ENCODE measurements around the gene BOLA3. TPM values are rescaled to one million over a fixed set of nuclear protein-coding genes. Genes with fewer than 3 reads are reported as not detected.
"Not testable (repeated sequence)": the region's sequence is repeated elsewhere in the genome, so short reads cannot be mapped to it uniquely, and the experiment has no call there.

Gene BOLA3
- total RNA-seq, 1 donor from 2014 or later = 12.8 TPM

GRCh38 chr2:74105413-74105812 is 42.3 kb downstream of the BOLA3 start:
- no peak for ATAC-seq
- DNase-seq (ENCODE audit: low spot score) = no peak

DNA sequence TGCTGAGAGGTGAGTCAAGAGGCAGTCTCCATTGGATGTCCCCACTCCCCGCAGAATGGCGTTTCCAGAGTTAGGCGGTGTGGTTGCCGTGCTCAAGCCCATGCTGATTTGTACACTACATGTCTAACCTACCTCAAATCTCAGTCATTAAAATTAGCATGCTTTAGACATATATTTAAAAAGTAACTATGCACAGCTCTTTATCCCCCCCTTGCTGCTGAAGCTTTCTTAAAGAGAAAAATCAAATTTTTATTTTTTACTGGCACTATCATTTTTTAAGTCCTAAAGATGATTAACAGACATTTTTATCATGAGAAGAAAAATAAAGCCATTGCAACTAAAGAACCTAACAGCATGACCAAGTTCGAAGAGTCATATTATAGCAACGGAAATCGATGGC is 42.9 kb downstream of the BOLA3 start:
- ATAC-seq (no peak), DNase-seq (ENCODE audit: low spot score) (no peak)

DNA sequence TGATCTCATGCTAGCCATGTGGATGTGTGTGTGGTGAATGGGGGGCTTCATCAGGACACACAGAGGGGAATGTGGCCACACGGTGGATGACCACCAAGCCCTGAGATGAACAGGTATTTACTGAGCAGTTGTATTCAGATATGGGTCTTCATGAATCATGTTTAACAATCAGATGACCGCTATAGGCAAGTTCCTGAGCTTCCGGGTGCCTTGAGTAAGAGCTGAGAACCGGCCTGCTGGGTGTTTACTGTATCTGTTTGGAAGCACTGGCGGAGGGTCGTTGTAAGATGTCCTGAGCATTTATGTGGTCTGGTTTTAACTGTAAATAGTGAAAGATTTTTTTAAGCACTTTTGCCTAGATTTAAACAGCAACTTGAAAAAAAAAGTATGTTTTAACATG is 43.9 kb downstream of the BOLA3 start:
- ATAC-seq = no peak
- DNase-seq (ENCODE audit: low spot score) = no peak

DNA sequence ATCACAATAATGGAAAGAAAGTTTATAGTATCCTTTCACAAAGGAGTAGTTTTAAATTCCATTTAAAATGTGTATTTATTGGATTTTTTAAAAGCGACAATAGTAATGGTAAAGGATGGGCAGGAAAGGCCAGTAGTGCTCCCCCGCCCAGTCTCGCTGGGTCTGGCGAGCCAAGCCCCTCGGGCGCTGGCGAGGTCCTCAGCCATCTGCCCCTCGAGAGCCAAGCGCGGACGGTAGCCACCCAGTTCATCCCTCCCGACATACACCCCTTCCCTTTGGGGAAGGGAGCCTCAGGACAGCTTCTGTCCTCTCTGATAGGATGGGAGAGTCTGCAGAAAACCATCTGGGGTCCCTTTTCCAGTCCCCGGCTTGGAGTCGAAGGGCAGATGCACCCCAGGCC is 45.2 kb downstream of the BOLA3 start:
- no peak for DNase-seq (ENCODE audit: low spot score)
- ATAC-seq = no peak

GRCh38 chr2:74101574-74102300 is 46.0 kb downstream of the BOLA3 start:
- DNase-seq (ENCODE audit: low spot score) (no peak), ATAC-seq (no peak)

GRCh38 chr2:74100254-74101216 is 47.2 kb downstream of the BOLA3 start:
- DNase-seq (ENCODE audit: low spot score) (no peak), ATAC-seq (no peak)

DNA sequence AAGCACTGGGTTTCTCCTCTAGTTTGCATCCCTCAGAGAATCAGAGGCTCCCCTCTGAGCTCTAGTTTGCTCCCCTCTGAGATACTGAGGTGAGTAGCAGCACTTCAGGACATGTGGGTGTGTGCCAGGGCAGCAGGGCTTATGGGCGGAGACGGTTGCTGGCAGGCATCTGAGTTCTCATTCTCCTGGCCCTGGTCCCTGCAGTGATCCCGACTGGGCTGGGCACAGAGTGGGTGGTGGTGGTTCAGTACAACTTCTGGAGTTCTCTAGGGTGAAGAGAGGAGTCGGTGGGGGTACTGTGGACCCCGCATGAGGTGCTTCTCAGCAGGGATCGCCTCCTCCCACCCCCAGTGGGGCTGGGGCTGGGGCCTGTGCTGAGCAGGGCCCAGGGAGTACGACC is 47.9 kb downstream of the BOLA3 start:
- DNase-seq (ENCODE audit: low spot score) (no peak), ATAC-seq (peak; percentile 87)

DNA sequence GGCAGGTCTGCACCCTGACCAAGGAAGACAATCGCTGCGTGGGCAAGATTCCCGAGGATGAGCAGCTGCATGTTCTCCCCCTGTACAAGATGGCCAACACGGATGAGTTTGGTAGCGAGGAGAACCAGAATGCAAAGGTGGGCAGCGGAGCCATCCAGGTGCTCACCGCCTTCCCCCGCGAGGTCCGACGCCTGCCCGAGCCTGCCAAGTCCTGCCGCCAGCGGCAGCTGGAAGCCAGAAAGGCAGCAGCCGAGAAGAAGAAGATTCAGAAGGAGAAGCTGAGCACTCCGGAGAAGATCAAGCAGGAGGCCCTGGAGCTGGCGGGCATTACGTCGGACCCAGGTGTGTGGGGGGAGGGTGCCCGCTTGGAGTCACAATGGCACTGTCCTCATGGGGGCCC is 48.4 kb downstream of the BOLA3 start:
- ATAC-seq (no peak), DNase-seq (ENCODE audit: low spot score) (no peak)

- ATAC-seq = no peak
These were observed 50.1 kb downstream of the BOLA3 start for GRCh38 chr2:74097574-74097973.

GRCh38 chr2:74096052-74096451 is 51.7 kb downstream of the BOLA3 start:
- ATAC-seq = no peak

More at GRCh38 chr2:74097574-74097973, 50.1 kb downstream of the BOLA3 start:
- no peak for DNase-seq (ENCODE audit: low spot score)

DNA sequence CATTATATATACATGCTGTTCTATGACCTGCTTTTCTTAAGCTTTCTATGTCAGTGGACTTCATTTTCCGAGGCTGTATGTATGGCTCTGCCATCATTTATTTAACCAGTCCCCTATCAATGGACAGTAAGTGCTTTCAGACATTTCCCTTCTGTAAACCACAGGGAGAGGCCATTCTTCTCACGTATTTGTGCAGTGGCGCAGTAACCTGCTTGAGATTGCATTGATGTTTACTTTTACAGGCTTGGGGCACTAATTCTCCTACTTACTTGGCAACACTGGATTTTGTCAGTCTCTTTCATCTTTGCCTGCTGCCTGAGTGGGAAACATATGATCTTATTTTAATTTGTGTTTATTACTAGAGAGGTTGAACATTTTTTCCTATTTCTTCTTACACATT is 52.1 kb downstream of the BOLA3 start:
- ATAC-seq = no peak

More at GRCh38 chr2:74096052-74096451, 51.7 kb downstream of the BOLA3 start:
- no peak for DNase-seq (ENCODE audit: low spot score)

DNA sequence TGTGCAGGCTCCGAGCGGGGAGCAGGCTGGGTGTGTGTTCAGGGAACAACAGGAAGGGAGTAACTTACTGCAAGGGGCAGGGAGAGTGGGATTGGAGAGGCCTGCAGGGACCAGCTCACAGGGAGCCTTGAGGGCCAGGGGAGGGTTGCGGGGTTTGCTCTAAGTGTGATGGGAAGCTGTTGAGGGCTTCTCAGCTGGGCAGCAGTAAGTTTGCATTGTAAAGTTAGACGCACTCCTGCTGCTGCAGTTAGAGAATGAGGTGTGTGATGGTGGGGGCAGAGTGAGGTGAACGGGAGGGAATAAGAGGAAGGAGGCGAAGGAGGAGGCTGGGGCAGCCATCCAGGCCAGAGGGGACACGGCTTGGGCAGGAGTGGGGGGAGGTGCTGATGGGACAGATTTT is 53.4 kb downstream of the BOLA3 start:
- DNase-seq (ENCODE audit: low spot score) (no peak), ATAC-seq (no peak)

More for the DNA sequence above, 52.1 kb downstream of the BOLA3 start:
- no peak for DNase-seq (ENCODE audit: low spot score)

- ATAC-seq = no peak
- no peak for DNase-seq (ENCODE audit: low spot score)
These were observed 53.9 kb downstream of the BOLA3 start for GRCh38 chr2:74093840-74094239.

GRCh38 chr2:74093426-74093825 is 54.3 kb downstream of the BOLA3 start:
- no peak for DNase-seq (ENCODE audit: low spot score)
- no peak for ATAC-seq

GRCh38 chr2:74092275-74092674 is 55.4 kb downstream of the BOLA3 start:
- no peak for ATAC-seq
- no peak for DNase-seq (ENCODE audit: low spot score)

DNA sequence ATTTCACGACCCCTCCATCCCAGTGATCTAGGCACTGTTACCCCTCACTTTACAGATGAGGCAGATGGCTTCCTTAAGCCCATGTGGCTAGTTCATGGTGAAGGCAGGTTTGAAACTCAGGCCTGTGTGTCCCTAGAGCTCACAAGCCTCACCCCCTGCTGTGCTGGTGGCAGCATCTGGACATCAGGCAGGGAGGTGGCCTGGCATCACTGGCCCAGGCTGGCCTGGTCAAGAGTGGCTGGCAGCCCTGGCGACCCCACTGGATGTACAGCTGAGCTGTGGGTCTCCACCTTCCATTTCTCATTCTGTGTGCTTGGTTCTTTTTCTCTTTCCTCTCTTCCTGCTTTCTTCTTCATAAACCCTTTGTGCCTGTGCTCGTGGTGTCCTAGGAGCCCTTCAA is 56.3 kb downstream of the BOLA3 start:
- ATAC-seq (no peak), DNase-seq (ENCODE audit: low spot score) (no peak)

DNA sequence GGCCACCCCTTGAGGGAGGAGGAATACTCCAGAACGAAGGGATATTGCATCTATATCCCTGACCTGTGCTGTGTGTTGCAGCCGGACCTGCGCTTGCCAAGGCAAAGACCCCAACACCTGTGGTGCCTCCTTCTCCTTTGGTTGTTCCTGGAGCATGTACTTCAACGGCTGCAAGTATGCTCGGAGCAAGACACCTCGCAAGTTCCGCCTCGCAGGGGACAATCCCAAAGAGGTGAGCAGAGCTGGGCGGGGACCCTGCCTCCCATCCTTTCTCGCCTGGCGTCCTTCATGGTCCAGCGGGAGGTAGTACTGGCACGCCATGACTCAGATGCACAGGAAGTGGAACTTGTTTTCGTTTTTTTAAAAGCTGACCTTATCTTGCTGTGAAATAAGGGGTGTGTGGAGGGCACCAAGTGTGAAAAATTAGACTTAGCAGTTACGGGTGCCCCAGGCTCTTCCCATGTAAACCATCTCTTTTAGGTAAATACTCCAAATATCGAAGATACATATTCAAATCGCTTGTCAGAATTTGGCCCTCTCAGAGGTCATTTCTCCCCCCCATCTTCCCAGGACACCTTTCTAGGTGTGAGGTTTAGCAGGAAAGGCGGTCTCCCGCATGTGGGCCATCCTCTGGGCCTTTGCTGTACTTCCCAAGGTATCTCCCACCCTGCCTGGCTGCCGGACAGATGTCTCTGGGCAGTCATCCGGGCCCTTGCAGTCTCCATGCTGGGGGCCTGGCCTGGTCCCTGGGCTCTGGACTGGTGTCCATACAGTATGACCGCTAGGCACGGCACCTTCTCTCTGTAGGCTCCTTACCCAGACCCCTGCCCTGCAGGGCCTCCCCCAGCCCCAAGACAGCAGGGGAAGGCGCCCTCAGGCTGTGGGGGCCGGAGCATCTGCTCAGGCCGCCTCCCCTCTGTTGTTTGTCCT is 57.6 kb downstream of the BOLA3 start:
- ATAC-seq = no peak

GRCh38 chr2:74088676-74089075 is 59.0 kb downstream of the BOLA3 start:
- ATAC-seq; DNase-seq (ENCODE audit: low spot score): not testable (repeated sequence)

More for the DNA sequence above, 57.6 kb downstream of the BOLA3 start:
- no peak for DNase-seq (ENCODE audit: low spot score)

GRCh38 chr2:74087696-74088095 is 60.0 kb downstream of the BOLA3 start:
- no peak for DNase-seq (ENCODE audit: low spot score)

DNA sequence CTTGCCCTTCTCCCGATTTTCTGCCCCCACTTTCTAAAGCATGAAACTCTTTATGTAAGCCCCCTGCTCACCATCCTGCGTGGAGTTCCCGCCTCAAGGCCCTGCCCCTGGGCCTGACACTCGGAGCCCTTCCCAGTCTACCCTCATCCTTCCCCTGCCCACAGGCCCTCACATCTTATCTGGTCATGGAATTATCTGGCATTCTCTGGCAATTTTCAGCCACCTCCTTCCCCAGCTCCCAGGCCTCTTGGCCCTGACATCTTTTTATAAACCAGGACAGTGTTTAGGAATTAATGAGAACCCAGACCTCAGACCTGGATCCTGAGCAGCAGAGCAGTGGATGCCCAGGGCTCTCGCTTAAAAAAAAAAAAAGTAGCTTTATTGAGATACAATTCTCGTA is 61.7 kb downstream of the BOLA3 start:
- ATAC-seq (no peak), DNase-seq (ENCODE audit: low spot score) (no peak)

More at GRCh38 chr2:74087696-74088095, 60.0 kb downstream of the BOLA3 start:
- no peak for ATAC-seq
